GM19035 (cell line): ENCODE data around the gene ASXL3.

Experiments used
- ATAC-seq: cut with Tn5 transposase; IDR thresholded peaks from one replicate; pipeline ENCODE4 v1.9.1; 2021; ENCODE audit not compliant: unreplicated experiment

The ASXL3 gene

GRCh38 chr18:33656889-33657448 lies 79.0 kb downstream of the ASXL3 start:
- no peak for ATAC-seq

- no peak for ATAC-seq
Measured at GRCh38 chr18:33660696-33661310, 82.8 kb downstream of the ASXL3 start.

DNA sequence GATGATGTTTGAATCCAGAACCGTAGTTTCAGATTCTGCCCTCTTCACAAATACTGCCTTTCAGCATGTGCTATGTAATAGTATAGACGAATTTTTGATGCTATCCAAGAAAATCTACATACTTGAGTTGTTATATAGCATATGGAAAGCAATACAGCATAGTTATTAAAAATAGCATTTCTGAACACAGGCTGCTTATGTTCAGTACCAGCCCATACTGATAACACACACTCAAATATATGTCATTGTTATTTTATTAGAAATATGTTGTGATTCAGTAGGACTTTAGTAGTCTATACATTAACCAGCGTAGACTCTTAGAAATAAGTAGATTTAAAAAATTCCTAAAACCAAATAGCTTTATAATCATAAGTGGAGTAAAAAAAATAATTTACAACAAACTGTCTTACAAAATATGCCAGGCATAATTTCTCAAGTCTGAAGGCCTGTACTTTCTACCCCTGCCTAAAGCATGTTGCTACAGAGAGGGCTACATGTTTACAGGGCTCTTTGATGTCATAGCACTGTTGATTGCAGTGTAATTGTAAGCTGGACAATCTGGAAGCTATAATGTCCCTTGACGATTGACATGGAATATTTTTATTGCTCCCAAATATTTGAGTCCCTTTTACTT lies 86.3 kb downstream of the ASXL3 start:
- no peak for ATAC-seq

- ATAC-seq, result no peak
Measured at GRCh38 chr18:33665187-33665586, 87.2 kb downstream of the ASXL3 start.

DNA sequence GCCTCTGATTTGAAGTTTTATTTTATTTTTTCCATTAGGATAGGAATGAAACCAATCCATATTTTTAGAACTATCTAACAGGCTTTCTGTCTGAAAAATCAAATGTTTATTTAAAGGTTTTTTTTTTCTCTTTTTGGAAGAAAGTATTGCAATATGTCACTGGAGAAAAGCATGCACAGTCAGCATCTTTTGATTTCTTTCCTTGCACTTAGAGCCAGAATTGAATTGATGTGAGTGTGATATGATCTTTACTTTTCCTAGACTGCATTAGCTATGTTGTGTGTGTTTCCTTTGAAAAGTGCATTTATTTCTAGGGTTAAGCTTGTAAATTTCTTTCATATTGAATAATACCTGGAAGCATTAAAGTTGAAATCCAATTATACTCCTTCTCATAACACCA lies 87.6 kb downstream of the ASXL3 start:
- no peak for ATAC-seq

GRCh38 chr18:33666915-33667314 lies 88.9 kb downstream of the ASXL3 start:
- ATAC-seq, result no peak

DNA sequence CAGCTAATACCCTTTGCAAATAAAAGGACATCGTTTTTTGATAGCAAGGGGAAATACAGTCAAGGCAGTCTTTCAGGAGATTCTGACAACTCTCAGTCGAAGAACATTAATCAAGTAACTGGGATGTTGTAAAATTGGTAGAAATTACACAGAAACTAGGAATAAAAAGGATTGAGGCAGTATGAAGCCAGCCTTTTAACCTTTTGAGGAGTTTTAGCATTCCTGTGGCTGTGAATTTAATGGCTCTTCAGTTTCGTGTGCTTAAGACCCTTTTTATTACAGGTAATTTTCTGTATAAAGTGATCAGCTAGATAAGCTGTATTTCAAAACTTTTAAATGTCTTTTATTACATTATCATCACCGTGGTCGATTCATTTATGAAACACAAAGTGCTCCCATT lies 91.6 kb downstream of the ASXL3 start:
- ATAC-seq, result no peak

DNA sequence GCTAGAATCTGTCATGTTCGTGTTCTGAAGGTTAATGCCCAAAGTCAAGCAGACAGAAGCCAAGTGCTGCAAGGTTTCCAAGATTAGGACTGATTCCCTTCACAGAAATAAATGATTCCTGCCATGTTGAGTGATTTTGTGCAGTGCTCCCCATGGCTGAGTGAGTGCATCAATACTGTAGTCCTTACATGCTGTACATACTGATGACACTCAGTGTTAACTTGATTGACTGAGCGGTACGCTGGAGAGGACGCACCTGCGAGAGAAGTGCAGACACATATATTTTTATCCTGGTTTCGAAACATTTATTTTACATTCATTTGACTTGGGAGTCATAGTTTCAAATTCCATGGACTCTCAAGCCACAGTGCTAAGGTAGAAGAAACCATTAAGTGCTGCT lies 92.0 kb downstream of the ASXL3 start:
- no peak for ATAC-seq

- ATAC-seq, result no peak
Measured at GRCh38 chr18:33673689-33674088, 95.7 kb downstream of the ASXL3 start.

- ATAC-seq, result no peak
Measured at GRCh38 chr18:33676593-33676992, 98.6 kb downstream of the ASXL3 start.

- ATAC-seq, result no peak
Measured at GRCh38 chr18:33677891-33678290, 99.9 kb downstream of the ASXL3 start.

GRCh38 chr18:33682436-33682835 lies 104.4 kb downstream of the ASXL3 start:
- no peak for ATAC-seq

GRCh38 chr18:33694593-33694992 lies 116.6 kb downstream of the ASXL3 start:
- ATAC-seq, result no peak

DNA sequence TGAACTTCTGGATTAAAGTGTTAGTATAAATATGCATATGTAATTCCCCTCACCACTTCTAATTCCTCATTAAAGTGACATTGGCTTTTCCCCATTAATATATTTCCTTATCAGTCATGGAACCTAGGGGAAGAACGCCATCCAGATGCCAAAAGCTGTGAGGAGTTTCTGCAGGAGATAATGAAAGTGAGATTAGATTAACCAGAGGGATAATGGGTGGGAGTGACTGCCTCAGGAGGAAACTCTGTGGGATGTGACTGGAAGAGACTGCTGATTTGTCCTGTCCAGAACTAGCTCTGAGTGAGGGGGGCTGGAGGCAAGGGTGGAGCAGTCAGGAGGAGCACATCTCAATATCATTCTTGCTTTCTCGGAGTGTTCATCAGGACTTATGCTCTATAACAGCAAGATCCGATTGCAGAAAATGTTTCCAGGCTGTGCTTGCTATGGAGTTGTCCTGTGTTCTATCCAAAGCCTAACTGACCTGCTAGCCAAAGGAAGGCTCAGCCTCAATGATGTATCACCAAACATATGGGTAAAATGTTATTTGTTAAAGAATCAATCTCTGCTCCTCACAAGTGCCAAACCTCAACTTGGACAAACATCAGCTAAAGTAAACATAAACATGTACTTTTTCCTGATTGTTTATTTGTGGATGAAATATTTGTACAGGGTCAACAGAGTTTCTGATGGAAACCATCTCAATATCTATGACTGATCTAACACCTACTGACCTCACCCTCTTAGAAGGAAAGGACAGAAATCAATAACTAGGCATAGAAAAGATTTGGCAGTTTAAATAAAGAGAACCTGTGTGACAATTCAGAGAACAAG lies 118.5 kb downstream of the ASXL3 start:
- no peak for ATAC-seq

- no peak for ATAC-seq
Measured at GRCh38 chr18:33697498-33697897, 119.5 kb downstream of the ASXL3 start.

DNA sequence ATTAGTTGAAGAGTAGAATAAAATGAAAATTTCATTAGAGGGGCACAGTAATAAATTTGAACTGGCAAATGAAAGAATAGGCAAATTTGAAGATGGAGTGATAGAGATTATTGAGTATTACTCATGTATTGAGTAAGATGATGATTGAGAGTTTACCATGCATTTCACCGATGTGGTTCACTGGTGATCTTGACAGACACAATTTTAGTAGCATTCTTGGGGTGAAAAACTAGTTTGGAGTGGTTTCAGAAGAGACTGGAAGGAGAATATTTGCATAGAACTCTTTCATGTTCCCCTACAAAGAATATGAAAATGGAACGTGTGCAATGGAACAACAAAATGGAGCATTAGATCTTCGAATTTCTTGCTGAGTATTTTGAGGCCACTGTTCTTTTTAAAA lies 121.4 kb downstream of the ASXL3 start:
- no peak for ATAC-seq

DNA sequence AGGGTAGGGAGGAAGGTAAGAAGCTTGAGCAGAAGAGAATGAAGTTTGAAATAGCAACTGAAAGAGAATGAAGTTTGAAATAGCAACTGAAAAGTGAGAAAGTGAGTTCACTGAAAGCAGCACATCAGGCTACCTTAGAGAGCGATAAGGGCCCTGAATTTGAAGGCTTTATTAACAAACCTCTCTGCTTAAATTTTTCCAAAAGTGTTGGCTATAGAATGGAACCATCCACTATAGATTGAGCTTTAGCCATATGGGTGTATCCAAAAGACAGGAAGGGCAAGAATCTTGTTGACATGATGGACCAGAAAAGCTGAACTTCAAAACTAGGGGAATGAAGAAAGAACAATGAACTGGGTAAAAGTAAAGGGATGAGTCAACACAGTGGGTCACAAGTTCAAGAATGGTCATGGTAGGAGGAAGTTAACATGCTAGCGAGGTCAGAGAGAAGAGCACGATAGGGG lies 122.5 kb downstream of the ASXL3 start:
- ATAC-seq, result peak; percentile 78

DNA sequence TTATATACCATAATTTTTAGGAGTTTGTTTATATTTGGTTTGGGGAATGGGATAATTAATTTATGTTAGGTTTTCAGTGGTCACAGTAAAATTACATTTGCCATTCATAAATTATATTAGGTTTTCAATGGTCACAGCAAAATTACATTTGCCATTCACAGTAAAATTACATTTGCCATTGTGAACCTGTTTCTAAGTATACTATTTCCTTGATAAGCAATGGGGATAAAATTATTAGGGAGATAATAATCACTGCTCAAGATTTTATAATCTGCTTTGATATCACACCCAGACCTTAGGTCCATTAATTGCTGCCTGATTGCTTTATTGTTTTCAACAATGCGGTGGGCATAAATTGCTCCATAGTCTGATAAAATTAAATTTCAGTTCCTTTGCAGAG lies 124.6 kb downstream of the ASXL3 start:
- ATAC-seq, result no peak

GRCh38 chr18:33706391-33706790 lies 128.4 kb downstream of the ASXL3 start:
- ATAC-seq, result no peak

DNA sequence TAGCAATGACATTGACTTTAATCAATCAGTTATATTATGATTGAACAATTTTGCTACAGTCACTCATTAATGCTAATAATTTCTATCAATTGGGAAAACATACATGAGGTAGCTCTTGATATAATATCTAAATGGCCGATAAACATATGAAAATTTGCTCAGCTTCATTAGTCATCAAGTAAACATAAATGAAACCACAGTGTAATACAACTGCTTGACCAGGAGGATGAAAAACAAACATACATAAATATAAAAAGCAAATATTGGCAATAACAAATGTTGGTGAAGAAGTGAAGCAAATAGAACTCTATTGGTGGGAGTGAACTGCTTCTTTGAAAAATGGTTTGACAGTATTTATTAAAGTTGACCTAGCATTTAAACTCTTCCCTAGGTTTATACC lies 130.9 kb downstream of the ASXL3 start:
- ATAC-seq, result no peak

- no peak for ATAC-seq
Measured at GRCh38 chr18:33710269-33710668, 132.2 kb downstream of the ASXL3 start.

- ATAC-seq, result no peak
Measured at GRCh38 chr18:33711514-33711913, 133.5 kb downstream of the ASXL3 start.
